ENCODE data around the gene MAGEH1.
"Not testable (repeated sequence)": the region's sequence is repeated elsewhere in the genome, so short reads cannot be mapped to it uniquely, and the experiment has no call there.

- not testable (repeated sequence) for TF ChIP-seq CTCF, POLR2AphosphoS5, POLR2A (IDR thresholded peaks at IDR 0.05)
These were observed 13.2 kb downstream of the MAGEH1 start for GRCh38 chrX:55465108-55465507.
